Measurements from ENCODE around the gene FILIP1L. TPM values are rescaled to one million over a fixed set of nuclear protein-coding genes. Genes with fewer than 3 reads are reported as not detected.
"Not testable (repeated sequence)": the region's sequence is repeated elsewhere in the genome, so short reads cannot be mapped to it uniquely, and the experiment has no call there.

Gene FILIP1L
- total RNA-seq, 1 donor from 2014 or later: 4.5 TPM

DNA sequence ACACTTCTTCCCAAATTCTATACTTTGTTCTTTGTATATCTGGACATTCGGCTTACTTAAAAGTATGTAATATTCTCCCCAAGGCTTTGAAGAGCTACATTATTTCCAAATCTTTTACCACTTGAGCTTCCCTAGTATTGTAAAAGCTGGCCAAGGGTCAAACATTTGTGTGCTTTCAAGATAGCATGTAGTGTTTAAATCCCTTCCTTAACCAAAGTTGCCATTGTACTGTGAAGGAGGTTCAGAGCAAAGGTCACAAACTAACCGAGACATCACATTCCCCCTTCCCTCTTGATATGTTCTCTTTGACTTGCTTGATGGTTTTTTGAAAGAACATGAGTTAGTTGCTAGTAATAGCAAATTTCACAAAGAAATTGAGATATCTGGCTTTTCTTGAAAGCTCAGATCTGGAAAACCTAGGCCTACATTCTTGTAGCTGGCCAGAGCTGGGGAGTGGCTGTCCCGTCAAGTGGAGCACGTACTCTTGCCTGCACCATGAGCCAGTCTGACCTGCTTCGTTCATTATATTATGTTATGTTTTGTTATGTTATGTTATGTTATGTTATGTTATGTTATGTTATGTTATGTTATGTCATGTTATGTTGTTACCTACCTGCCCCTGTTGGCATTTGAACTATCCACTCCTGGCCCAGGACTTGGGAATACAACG, 60.2 kb downstream of the FILIP1L start:
- H3K27me3 Mint-ChIP-seq (ENCODE audit: low read depth): no peaks in the 10 kb centered on the region
- intact Hi-C loops (cut with micrococcal nuclease): no loop called here

DNA sequence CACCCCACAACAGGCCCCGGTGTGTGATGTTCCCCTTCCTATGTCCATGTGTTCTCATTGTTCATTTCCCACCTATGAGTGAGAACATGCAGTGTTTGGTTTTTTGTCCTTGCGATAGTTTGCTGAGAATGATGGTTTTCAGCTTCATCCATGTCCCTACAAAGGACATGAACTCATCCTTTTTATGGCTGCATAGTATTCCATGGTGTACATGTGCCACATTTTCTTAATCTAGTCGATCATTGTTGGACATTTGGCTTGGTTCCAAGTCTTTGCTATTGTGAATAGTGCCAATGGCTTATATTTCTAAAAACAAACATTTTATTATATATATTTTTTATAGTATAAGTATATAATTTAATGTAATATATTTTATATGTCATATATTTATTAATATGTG, 62.8 kb downstream of the FILIP1L start:
- peaks cover 13% of the 10 kb centered on the region for H3K4me1 Mint-ChIP-seq (ENCODE audit: low read depth)
- intact Hi-C loops (cut with micrococcal nuclease); H3K36me3 Mint-ChIP-seq (ENCODE audit: low read depth); H3K27me3 Mint-ChIP-seq (ENCODE audit: low read depth); H3K4me3 Mint-ChIP-seq (ENCODE audit: low read depth); H3K9me3 Mint-ChIP-seq; DNase-seq (ENCODE audit: low spot score); H3K27ac Mint-ChIP-seq: not testable (repeated sequence)

More for the DNA sequence above, 60.2 kb downstream of the FILIP1L start:
- Mint-ChIP-seq H3K4me3 (ENCODE audit: low read depth) (no peak overlapping the region), H3K9me3 (no peaks in the 10 kb centered on the region), H3K36me3 (ENCODE audit: low read depth) (no peaks in the 10 kb centered on the region), H3K4me1 (ENCODE audit: low read depth) (peaks cover 1% of the 10 kb centered on the region), H3K27ac (no peak overlapping the region)
- DNase-seq (ENCODE audit: low spot score): no peak

GRCh38 chr3:100048248-100048647, 66.1 kb downstream of the FILIP1L start:
- no peak for DNase-seq (ENCODE audit: low spot score)
- no peak overlapping the region for H3K4me3 Mint-ChIP-seq (ENCODE audit: low read depth)
- H3K9me3 Mint-ChIP-seq: no peaks in the 10 kb centered on the region
- H3K4me1 Mint-ChIP-seq (ENCODE audit: low read depth): peaks cover 14% of the 10 kb centered on the region
- no peak overlapping the region for H3K27ac Mint-ChIP-seq
- no peaks in the 10 kb centered on the region for H3K36me3 Mint-ChIP-seq (ENCODE audit: low read depth)
- H3K27me3 Mint-ChIP-seq (ENCODE audit: low read depth): no peaks in the 10 kb centered on the region
- intact Hi-C loops (cut with micrococcal nuclease): no loop called here

DNA sequence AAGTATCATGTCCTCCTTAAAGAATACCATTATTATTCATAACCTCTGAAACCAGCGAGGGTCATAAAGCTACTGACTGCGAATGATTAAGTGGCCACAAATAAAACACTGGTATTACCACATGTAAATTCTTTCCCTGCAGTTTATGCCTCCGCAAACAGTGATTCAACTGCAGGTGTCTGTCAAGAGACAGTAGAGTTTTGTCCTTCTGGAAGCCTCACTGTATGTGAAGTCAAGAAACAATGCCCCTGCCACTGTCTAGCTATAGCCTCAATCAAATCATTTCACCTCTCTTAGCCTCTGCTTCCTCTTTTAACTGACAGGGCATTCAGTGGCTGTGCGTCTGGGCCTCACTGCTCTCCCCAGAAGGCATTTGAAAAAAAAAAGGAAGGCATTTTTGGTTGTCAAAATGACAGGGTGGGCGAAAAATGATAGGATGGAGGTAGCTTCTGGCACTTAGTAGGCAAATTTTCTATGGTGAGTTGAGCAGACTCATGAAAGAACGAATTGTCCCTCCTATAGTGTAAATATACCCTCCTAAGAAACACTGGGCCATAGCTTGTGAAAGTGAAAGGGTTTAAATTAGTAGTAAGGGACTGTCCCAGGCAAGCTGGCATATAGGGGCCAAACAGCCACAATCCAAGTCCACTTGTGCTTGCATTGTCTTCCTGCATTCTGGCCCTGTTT, 66.7 kb downstream of the FILIP1L start:
- intact Hi-C loops (cut with micrococcal nuclease): no loop called here
- H3K36me3 Mint-ChIP-seq (ENCODE audit: low read depth): no peaks in the 10 kb centered on the region
- peaks cover 14% of the 10 kb centered on the region for H3K4me1 Mint-ChIP-seq (ENCODE audit: low read depth)
- no peak for DNase-seq (ENCODE audit: low spot score)
- no peak overlapping the region for H3K27ac Mint-ChIP-seq
- H3K4me3 Mint-ChIP-seq (ENCODE audit: low read depth): no peak overlapping the region
- no peaks in the 10 kb centered on the region for H3K27me3 Mint-ChIP-seq (ENCODE audit: low read depth)
- no peaks in the 10 kb centered on the region for H3K9me3 Mint-ChIP-seq

GRCh38 chr3:100046986-100047385, 67.3 kb downstream of the FILIP1L start:
- Mint-ChIP-seq H3K27me3 (ENCODE audit: low read depth) (no peaks in the 10 kb centered on the region), H3K36me3 (ENCODE audit: low read depth) (no peaks in the 10 kb centered on the region), H3K4me3 (ENCODE audit: low read depth) (no peak overlapping the region), H3K9me3 (no peaks in the 10 kb centered on the region), H3K27ac (no peak overlapping the region), H3K4me1 (ENCODE audit: low read depth) (peaks cover 14% of the 10 kb centered on the region)
- DNase-seq (ENCODE audit: low spot score): no peak
- intact Hi-C loops (cut with micrococcal nuclease): no loop called here

GRCh38 chr3:100045696-100046095, 68.6 kb downstream of the FILIP1L start:
- Mint-ChIP-seq H3K27ac (no peak overlapping the region), H3K4me1 (ENCODE audit: low read depth) (peaks cover 17% of the 10 kb centered on the region), H3K27me3 (ENCODE audit: low read depth) (no peaks in the 10 kb centered on the region), H3K9me3 (no peaks in the 10 kb centered on the region), H3K36me3 (ENCODE audit: low read depth) (no peaks in the 10 kb centered on the region), H3K4me3 (ENCODE audit: low read depth) (no peak overlapping the region)
- intact Hi-C loops (cut with micrococcal nuclease): no loop called here
- DNase-seq (ENCODE audit: low spot score): no peak

DNA sequence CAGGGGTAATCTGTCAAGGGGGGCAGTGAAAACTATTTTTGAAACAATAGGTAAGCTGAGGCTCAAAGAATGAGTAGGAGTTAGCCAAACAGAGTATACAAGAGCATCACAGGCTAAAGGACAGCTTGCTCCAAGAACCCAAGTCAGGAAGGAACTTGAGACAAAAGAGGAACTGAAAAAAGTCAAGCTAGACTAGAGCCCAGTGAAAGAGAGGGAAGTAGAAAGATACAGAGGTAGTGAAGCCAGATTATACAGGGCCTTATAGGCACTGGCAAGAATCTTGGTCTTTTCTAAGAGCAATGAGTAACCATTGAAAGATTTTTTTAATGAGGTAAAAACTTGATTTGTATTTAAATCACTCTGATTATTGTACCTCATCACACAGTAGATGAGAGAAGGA, 69.9 kb downstream of the FILIP1L start:
- Mint-ChIP-seq H3K4me3 (ENCODE audit: low read depth) (no peak overlapping the region), H3K36me3 (ENCODE audit: low read depth) (no peaks in the 10 kb centered on the region), H3K9me3 (no peaks in the 10 kb centered on the region), H3K4me1 (ENCODE audit: low read depth) (peaks cover 17% of the 10 kb centered on the region), H3K27ac (no peak overlapping the region), H3K27me3 (ENCODE audit: low read depth) (no peaks in the 10 kb centered on the region)
- intact Hi-C loops (cut with micrococcal nuclease): no loop called here
- DNase-seq (ENCODE audit: low spot score): no peak

DNA sequence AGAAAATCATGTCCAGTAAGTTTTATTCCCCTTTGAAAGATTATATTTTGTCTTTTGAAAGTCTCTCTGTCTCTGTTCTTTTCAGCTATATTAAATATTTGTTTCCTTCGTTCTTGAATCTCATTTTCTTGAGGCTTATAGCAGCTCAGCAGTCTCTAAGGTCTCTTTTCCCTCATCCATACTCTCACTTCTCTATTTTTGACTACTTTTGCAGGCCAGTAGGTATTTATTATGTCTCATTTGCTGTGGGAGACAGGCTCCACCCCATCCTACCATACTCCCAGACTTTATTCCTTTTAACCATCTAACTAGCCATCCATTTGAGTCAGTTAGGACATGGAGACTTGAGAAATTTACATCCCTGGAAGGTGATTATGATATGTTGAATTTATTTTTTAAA, 71.0 kb downstream of the FILIP1L start:
- DNase-seq (ENCODE audit: low spot score): no peak
- intact Hi-C loops (cut with micrococcal nuclease): no loop called here
- Mint-ChIP-seq H3K4me1 (ENCODE audit: low read depth) (peaks cover 17% of the 10 kb centered on the region), H3K9me3 (no peaks in the 10 kb centered on the region), H3K27ac (no peak overlapping the region), H3K4me3 (ENCODE audit: low read depth) (no peak overlapping the region), H3K36me3 (ENCODE audit: low read depth) (no peaks in the 10 kb centered on the region), H3K27me3 (ENCODE audit: low read depth) (no peaks in the 10 kb centered on the region)

DNA sequence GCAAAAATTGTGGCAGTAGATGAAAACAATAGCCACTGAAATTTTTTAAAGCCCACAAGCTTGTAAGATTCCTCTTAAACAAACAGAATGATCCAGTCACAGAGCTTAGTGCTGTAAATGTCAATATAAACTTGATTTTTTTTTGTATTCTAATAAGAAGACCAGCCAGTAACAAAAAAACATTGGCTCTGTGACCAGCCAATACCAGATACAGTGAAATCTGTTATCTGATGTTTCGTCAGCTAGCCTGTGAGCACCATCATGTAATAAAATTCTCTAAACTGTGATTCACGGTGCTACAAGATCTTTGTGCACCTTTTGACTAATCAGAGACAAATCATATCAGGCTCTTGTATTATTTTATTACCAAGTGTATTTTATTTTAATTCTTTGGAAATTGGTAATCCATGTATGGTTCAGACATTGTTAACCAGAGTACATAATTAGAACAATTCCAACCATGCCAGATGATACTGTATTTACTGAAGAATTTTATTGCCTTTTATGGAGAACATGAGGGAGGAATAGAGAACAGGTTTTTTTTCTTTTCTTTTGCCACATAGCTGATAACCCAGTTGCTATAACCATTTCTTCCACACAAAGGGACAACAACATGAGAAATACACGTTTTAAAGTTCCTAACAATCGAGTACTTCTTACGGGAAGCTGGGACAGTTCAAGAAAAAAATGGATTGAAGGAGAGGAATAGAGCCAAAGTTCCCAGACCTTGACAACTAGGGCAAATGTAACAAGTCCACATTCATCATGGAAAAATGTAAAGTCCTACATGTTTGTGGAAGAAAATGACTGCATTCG, 71.9 kb downstream of the FILIP1L start:
- intact Hi-C loops (cut with micrococcal nuclease): no loop called here

GRCh38 chr3:100041328-100041749, 73.0 kb downstream of the FILIP1L start:
- H3K4me3 Mint-ChIP-seq (ENCODE audit: low read depth): no peak overlapping the region

More for the DNA sequence above, 71.9 kb downstream of the FILIP1L start:
- Mint-ChIP-seq H3K27me3 (ENCODE audit: low read depth) (no peaks in the 10 kb centered on the region), H3K4me1 (ENCODE audit: low read depth) (peaks cover 9% of the 10 kb centered on the region), H3K4me3 (ENCODE audit: low read depth) (no peak overlapping the region), H3K27ac (no peak overlapping the region), H3K36me3 (ENCODE audit: low read depth) (no peaks in the 10 kb centered on the region), H3K9me3 (no peaks in the 10 kb centered on the region)
- no peak for DNase-seq (ENCODE audit: low spot score)

DNA sequence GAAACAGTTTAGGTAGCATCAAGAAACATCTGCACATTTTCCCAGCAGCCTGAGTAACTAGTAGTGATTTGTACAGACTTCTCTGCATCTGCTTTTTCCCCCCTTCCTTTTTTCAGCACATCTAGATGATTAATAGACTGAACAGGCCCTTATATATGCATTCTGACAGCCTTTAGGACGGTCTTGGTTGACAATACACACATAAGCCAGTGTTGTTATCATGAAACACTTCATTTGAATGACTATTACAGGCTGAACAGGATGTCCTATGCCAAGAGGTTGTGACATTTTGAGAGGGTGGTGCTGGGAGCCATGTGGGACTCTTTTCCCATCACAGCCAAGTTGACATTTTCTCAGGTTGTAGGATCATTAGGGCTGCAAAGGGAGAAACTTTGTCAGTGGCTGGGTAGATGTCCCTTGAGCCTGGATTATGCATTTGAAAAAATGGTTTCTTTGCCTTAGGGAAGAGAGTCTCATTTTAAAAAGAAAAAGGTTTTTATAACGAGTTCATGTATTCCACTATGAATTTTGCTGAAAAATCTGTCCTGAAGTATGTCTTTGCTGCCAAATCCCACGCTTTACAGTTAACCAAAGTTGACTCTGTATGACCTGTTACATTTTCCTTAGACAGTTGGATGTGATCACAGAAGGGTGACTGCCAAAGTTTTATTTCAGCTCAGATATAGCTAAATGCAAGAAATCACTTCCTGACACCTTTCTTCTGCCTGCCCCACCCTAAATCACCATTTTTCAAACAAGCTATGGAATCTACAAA, 73.7 kb downstream of the FILIP1L start:
- no peaks in the 10 kb centered on the region for H3K27me3 Mint-ChIP-seq (ENCODE audit: low read depth)
- intact Hi-C loops (cut with micrococcal nuclease): no loop called here
- no peak overlapping the region for H3K4me3 Mint-ChIP-seq (ENCODE audit: low read depth)
- H3K9me3 Mint-ChIP-seq: no peaks in the 10 kb centered on the region
- H3K27ac Mint-ChIP-seq: no peak overlapping the region
- H3K36me3 Mint-ChIP-seq (ENCODE audit: low read depth): no peaks in the 10 kb centered on the region
- no peak for DNase-seq (ENCODE audit: low spot score)
- H3K4me1 Mint-ChIP-seq (ENCODE audit: low read depth): peaks cover 3% of the 10 kb centered on the region

More at GRCh38 chr3:100041328-100041749, 73.0 kb downstream of the FILIP1L start:
- intact Hi-C loops (cut with micrococcal nuclease): no loop called here
- Mint-ChIP-seq H3K27ac (no peak overlapping the region), H3K9me3 (no peaks in the 10 kb centered on the region), H3K36me3 (ENCODE audit: low read depth) (no peaks in the 10 kb centered on the region), H3K27me3 (ENCODE audit: low read depth) (no peaks in the 10 kb centered on the region), H3K4me1 (ENCODE audit: low read depth) (peaks cover 5% of the 10 kb centered on the region)
- no peak for DNase-seq (ENCODE audit: low spot score)

- no peak overlapping the region for H3K4me3 Mint-ChIP-seq (ENCODE audit: low read depth)
- DNase-seq (ENCODE audit: low spot score): no peak
- H3K4me1 Mint-ChIP-seq (ENCODE audit: low read depth): peaks cover 3% of the 10 kb centered on the region
- no peak overlapping the region for H3K27ac Mint-ChIP-seq
- no peaks in the 10 kb centered on the region for H3K27me3 Mint-ChIP-seq (ENCODE audit: low read depth)
- intact Hi-C loops (cut with micrococcal nuclease): no loop called here
- H3K9me3 Mint-ChIP-seq: no peaks in the 10 kb centered on the region
- H3K36me3 Mint-ChIP-seq (ENCODE audit: low read depth): no peaks in the 10 kb centered on the region
Observed at GRCh38 chr3:100039075-100039474, 75.2 kb downstream of the FILIP1L start.
